PC-3 (cell line): Measurements from ENCODE around the gene RSU1. TPM values are rescaled to one million over a fixed set of nuclear protein-coding genes. Genes with fewer than 3 reads are reported as not detected.
"Not testable (repeated sequence)": the region's sequence is repeated elsewhere in the genome, so short reads cannot be mapped to it uniquely, and the experiment has no call there.

Experiments
- ATAC-seq: fragments of 200-7000 bp; cut with Tn5 transposase; 2 replicates; pipeline ENCODE4 v1.9.1; 2020; ENCODE audit warnings: mild to moderate bottlenecking, moderate library complexity
- BruUV-seq: library from RNA; stranded (reverse); fragments of 400-500 nt; replicated peaks from 2 replicates; lab custom pipeline; 2021; lab: Mats Ljungman, UMichigan
- CTCF ChIA-PET: fragments of 300-600 bp; sonication (Branson Sonifier 250); formaldehyde crosslinking; loops from one replicate; lab custom pipeline; 2022; ENCODE audit warnings: antibody characterized with exemption; lab: Charles Lee
- POLR2A ChIA-PET: fragments of 300-600 bp; sonication (Branson Sonifier 250); formaldehyde crosslinking; loops from one replicate; lab custom pipeline; 2022; ENCODE audit warnings: antibody characterized with exemption; ENCODE audit not compliant: unreplicated experiment; lab: Charles Lee
- DNase-seq: peaks from one replicate; pipeline ENCODE4 v3.0.0-alpha.2; 2015
- H2AFZ ChIP-seq: fragments of 300-600 bp; sonication (generic); 2 replicates; pipeline ENCODE4 v1.6.0; 2016; ENCODE audit warnings: antibody characterized with exemption, low read length
- H3F3A ChIP-seq: fragments of 300-600 bp; sonication (generic); one replicate; pipeline ENCODE4 v1.6.0; 2017; ENCODE audit warnings: antibody characterized with exemption, low read length, control low read depth, mild to moderate bottlenecking; ENCODE audit not compliant: unreplicated experiment
- H3K27ac ChIP-seq: fragments of 300-600 bp; sonication (generic); 2 replicates; pipeline ENCODE4 v1.5.1; 2016; ENCODE audit warnings: mild to moderate bottlenecking, low read length
- H3K27me3 ChIP-seq: fragments of 300-600 bp; sonication (generic); 2 replicates; pipeline ENCODE4 v1.6.1; 2016; ENCODE audit warnings: low read length, mixed read lengths
- H3K36me3 ChIP-seq: fragments of 300-600 bp; sonication (generic); 2 replicates; pipeline ENCODE4 v1.6.1; 2016; ENCODE audit warnings: low read depth, mixed run types, low read length, mixed read lengths
- H3K4me1 ChIP-seq: fragments of 300-600 bp; sonication (generic); 2 replicates; pipeline ENCODE4 v1.5.1; 2016; ENCODE audit warnings: low read length; ENCODE audit not compliant: insufficient read depth
- H3K4me2 ChIP-seq: fragments of 300-600 bp; sonication (generic); 2 replicates; pipeline ENCODE4 v1.6.0; 2016; ENCODE audit warnings: low read length
- H3K4me3 ChIP-seq: fragments of 300-600 bp; sonication (generic); 2 replicates; pipeline ENCODE4 v1.5.1; 2016; ENCODE audit warnings: mild to moderate bottlenecking, low read length, mixed read lengths
- H3K79me2 ChIP-seq: fragments of 300-600 bp; sonication (generic); 2 replicates; pipeline ENCODE4 v1.6.1; 2017; ENCODE audit warnings: low read length, mixed read lengths
- H3K9ac ChIP-seq: fragments of 300-600 bp; sonication (generic); 2 replicates; pipeline ENCODE4 v1.6.0; 2016; ENCODE audit warnings: mild to moderate bottlenecking, low read length
- H3K9me2 ChIP-seq: fragments of 300-600 bp; sonication (generic); replicated peaks from 2 replicates; pipeline ENCODE4 v1.6.1; 2016; ENCODE audit warnings: mixed run types, low read length, mixed read lengths
- H3K9me3 ChIP-seq: fragments of 300-600 bp; sonication (generic); 2 replicates; pipeline ENCODE4 v1.6.1; 2016; ENCODE audit warnings: low read length, mixed read lengths
- H4K20me1 ChIP-seq: fragments of 300-600 bp; sonication (generic); 2 replicates; pipeline ENCODE4 v1.6.1; 2016; ENCODE audit warnings: low read length, mixed read lengths
- EZH2 ChIP-seq: fragments of 300-600 bp; sonication (generic); IDR thresholded peaks from one replicate; pipeline ENCODE4 v1.6.1; 2017; ENCODE audit warnings: antibody characterized with exemption, mild to moderate bottlenecking, low read length; ENCODE audit not compliant: unreplicated experiment
- EZH2phosphoT487 ChIP-seq: fragments of 300-600 bp; sonication (generic); IDR thresholded peaks from 2 replicates; pipeline ENCODE4 v1.6.1; 2018; ENCODE audit warnings: mild to moderate bottlenecking, antibody characterized with exemption, low read length, borderline replicate concordance
- intact Hi-C: fragments of 100-400 bp; cut with micrococcal nuclease; formaldehyde crosslinking; loops from 2 replicates; pipeline ENCODE4 v1.9.0; 2023
- total RNA-seq: library from RNA; depleted of rRNA; stranded (reverse); fragments of >200 nt; gene quantifications from 2 replicates; pipeline ENCODE4 v1.2.3, GENCODE V29; 2014
- TF ChIP-seq, protein P1 (sequence below): fragments of 300-600 bp; sonication (generic); conservative IDR thresholded peaks from 2 replicates; pipeline ENCODE4 v1.5.1; 2017; ENCODE audit warnings: antibody characterized with exemption, low read depth, mild to moderate bottlenecking, low read length

Gene RSU1
- total RNA-seq, 1 experiment from 2014 or later = 21.2 TPM

GRCh38 chr10:16761300-16761699, 55.9 kb downstream of the RSU1 start:
- Histone ChIP-seq H3K9me3 (no peaks in the 10 kb centered on the region), H3K27me3 (no peaks in the 10 kb centered on the region), H3K4me2 (no peak overlapping the region), H3K9me2 (no peaks in the 10 kb centered on the region), H3K79me2 (no peaks in the 10 kb centered on the region), H3F3A (no peaks in the 10 kb centered on the region), H4K20me1 (no peaks in the 10 kb centered on the region), H3K27ac (no peak overlapping the region), H3K36me3 (no peaks in the 10 kb centered on the region), H2AFZ (no peak overlapping the region), H3K9ac (no peak overlapping the region), H3K4me1 (no peaks in the 10 kb centered on the region), H3K4me3 (no peak overlapping the region)
- intact Hi-C loops = no loop called here
- no peak for DNase-seq
- TF ChIP-seq EZH2phosphoT487 (no peak), EZH2 (no peak)
- TF ChIP-seq, protein P1, sequence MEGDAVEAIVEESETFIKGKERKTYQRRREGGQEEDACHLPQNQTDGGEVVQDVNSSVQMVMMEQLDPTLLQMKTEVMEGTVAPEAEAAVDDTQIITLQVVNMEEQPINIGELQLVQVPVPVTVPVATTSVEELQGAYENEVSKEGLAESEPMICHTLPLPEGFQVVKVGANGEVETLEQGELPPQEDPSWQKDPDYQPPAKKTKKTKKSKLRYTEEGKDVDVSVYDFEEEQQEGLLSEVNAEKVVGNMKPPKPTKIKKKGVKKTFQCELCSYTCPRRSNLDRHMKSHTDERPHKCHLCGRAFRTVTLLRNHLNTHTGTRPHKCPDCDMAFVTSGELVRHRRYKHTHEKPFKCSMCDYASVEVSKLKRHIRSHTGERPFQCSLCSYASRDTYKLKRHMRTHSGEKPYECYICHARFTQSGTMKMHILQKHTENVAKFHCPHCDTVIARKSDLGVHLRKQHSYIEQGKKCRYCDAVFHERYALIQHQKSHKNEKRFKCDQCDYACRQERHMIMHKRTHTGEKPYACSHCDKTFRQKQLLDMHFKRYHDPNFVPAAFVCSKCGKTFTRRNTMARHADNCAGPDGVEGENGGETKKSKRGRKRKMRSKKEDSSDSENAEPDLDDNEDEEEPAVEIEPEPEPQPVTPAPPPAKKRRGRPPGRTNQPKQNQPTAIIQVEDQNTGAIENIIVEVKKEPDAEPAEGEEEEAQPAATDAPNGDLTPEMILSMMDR = no peak
- BruUV-seq = no TSS peak
- CTCF ChIA-PET = interaction anchor here (0.6 kb wide), 1 partner anchor 341 kb away, joined by 3 read pairs; no protein-coding TSS in a partner anchor
- POLR2A ChIA-PET = no interaction called here
- ATAC-seq = no peak

DNA sequence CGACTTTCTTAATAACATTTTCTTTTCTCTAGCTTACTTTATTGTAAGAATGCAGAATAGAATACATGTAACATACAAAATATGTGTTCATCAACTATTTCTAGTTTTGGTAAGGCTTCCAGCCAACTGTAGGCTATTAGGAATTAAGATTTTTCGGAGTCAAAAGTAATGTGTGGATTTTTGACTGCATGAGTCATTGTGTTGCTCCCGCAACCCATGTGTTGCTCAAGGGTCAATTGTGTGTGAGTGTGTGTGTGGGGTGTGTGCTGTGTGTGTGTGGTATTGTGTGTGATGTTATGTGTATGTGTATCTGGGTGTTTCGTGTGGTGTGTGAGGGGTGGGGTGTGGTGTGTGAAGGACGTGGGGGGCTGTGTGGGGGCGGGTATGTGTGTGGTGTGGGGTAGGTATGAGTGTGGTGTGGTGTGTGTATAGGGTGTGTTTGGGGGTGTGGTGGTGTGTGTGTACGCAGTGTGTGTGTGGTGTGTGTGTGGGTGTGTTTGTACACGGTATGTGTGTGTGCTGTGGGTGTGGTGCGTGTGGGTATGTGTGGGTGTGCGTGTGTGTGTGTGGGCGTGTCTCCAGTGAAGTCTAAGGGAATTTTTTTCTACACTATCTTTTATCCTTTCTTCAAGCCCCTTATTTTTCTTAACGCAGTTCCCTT, 60.5 kb downstream of the RSU1 start:
- Histone ChIP-seq H3K9me3 (no peaks in the 10 kb centered on the region), H4K20me1 (no peaks in the 10 kb centered on the region)

DNA sequence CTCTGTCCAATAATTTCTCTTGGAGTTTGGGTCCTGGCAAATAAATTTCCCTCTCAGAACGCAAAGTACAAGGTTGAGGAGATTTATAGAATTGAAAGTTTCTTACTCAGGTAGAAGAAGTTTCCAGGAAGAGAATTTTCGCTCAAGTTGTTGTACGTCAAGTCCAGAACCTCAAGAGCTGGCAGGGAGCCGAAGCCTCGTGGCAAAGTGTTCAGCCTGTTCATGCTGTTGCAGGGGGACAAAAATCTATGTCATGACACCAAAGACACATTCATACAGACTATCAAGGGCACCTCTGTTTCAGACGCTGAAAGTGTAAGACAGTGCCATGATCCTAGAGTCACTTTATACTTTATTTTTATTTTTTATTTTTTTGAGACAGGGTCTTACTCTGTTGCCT, 62.5 kb downstream of the RSU1 start:
- H3K27me3 ChIP-seq = no peaks in the 10 kb centered on the region
- TF ChIP-seq, protein P1 = no peak
- TF ChIP-seq EZH2phosphoT487 (no peak), EZH2 (no peak)
- DNase-seq (no peak), ATAC-seq (no peak)
- H4K20me1 ChIP-seq = no peaks in the 10 kb centered on the region
- no TSS peak for BruUV-seq
- POLR2A ChIA-PET = no interaction called here
- H3K36me3 ChIP-seq = no peaks in the 10 kb centered on the region
- no peaks in the 10 kb centered on the region for H3K9me2 ChIP-seq
- no peaks in the 10 kb centered on the region for H3K79me2 ChIP-seq
- H3K4me1 ChIP-seq = no peaks in the 10 kb centered on the region
- no peak overlapping the region for H3K9ac ChIP-seq
- intact Hi-C loops = no loop called here
- no peak overlapping the region for H2AFZ ChIP-seq
- no peak overlapping the region for H3K4me3 ChIP-seq
- H3F3A ChIP-seq = no peaks in the 10 kb centered on the region
- CTCF ChIA-PET = no interaction called here
- no peak overlapping the region for H3K27ac ChIP-seq
- H3K9me3 ChIP-seq = no peaks in the 10 kb centered on the region
- no peak overlapping the region for H3K4me2 ChIP-seq

More for the DNA sequence above, 60.5 kb downstream of the RSU1 start:
- Histone ChIP-seq H3K4me3 (no peak overlapping the region), H3K9me2 (no peaks in the 10 kb centered on the region), H3K9ac (no peak overlapping the region), H3K4me2 (no peak overlapping the region), H3K27ac (no peak overlapping the region), H3K79me2 (no peaks in the 10 kb centered on the region), H3K36me3 (no peaks in the 10 kb centered on the region), H3K27me3 (no peaks in the 10 kb centered on the region), H3F3A (no peaks in the 10 kb centered on the region), H2AFZ (no peak overlapping the region), H3K4me1 (no peaks in the 10 kb centered on the region)
- TF ChIP-seq EZH2phosphoT487 = no peak
- TF ChIP-seq EZH2 = no peak
- TF ChIP-seq, protein P1 = no peak
- CTCF ChIA-PET = no interaction called here
- no peak for ATAC-seq
- intact Hi-C loops = no loop called here
- BruUV-seq = no TSS peak
- POLR2A ChIA-PET = no interaction called here
- DNase-seq = no peak

DNA sequence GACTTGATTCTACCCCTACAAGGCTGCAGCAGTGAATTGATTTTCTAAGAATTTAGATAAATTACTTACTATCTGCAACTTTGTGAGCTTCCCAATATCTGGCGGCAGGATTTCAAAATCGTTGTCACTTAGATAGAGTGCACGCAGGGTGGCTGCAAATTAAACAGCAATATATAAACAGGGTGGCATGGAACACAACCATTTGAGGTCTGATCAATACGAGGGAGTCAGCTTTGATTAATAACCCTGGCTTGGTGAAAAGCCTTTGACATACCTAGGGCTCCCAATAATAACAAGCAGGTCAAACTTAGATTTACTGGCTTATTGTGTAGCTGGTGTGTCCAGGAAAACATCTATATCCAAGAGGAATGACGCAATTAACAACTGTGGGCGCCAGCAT, 64.4 kb downstream of the RSU1 start:
- H3K4me3 ChIP-seq, H3K9me2 ChIP-seq, H3K79me2 ChIP-seq, POLR2A ChIA-PET, DNase-seq, H4K20me1 ChIP-seq, H3K36me3 ChIP-seq, H3K27me3 ChIP-seq, CTCF ChIA-PET, H2AFZ ChIP-seq, H3F3A ChIP-seq, intact Hi-C loops, H3K27ac ChIP-seq, ATAC-seq, BruUV-seq, H3K4me2 ChIP-seq, H3K9me3 ChIP-seq, H3K9ac ChIP-seq, H3K4me1 ChIP-seq: not testable (repeated sequence)
